ENCODE data around the gene UNC5A.

The UNC5A gene

DNA sequence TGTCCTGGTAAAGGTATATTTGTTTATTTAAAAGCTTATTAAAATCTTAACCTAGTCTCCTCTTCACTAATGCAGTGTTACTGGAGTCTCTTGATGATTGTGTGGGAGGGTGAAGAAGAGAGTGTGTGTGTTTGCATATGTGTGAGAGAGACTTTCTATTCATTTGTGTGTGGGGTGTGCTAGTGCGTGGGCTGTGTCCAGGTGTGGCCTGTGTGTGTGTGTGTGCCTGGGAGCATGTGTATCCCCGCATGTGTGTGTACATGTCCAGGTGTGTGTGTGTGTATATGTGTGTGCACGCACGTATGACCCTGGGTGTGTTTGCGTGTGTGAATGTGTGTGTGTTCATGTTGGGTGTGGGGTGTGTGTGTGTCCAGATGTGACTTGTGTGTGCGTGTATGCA is 10.3 kb upstream of the UNC5A start:
- H3K27me3 ChIP-seq (ENCODE audit: control insufficient read depth, insufficient read depth, low read length): no peaks in the 10 kb centered on the region
- no CpG with 5 or more reads among the region's 6 CpGs for WGBS (ENCODE audit: insufficient coverage, insufficient read length)
- H3K4me3 ChIP-seq (ENCODE audit: low read length): no peak overlapping the region
- no peak for DNase-seq (ENCODE audit: low read depth, low spot score)
- H3K36me3 ChIP-seq (ENCODE audit: control insufficient read depth, insufficient read depth, low read length): no peaks in the 10 kb centered on the region
- H3K4me1 ChIP-seq (ENCODE audit: control insufficient read depth, insufficient read depth, low read length): no peaks in the 10 kb centered on the region; the same call in 1 of the 2 replicates
- H3K27ac ChIP-seq (ENCODE audit: low read length): no peak overlapping the region
- H3K9me3 ChIP-seq (ENCODE audit: control insufficient read depth, insufficient read depth, low read length): no peaks in the 10 kb centered on the region

DNA sequence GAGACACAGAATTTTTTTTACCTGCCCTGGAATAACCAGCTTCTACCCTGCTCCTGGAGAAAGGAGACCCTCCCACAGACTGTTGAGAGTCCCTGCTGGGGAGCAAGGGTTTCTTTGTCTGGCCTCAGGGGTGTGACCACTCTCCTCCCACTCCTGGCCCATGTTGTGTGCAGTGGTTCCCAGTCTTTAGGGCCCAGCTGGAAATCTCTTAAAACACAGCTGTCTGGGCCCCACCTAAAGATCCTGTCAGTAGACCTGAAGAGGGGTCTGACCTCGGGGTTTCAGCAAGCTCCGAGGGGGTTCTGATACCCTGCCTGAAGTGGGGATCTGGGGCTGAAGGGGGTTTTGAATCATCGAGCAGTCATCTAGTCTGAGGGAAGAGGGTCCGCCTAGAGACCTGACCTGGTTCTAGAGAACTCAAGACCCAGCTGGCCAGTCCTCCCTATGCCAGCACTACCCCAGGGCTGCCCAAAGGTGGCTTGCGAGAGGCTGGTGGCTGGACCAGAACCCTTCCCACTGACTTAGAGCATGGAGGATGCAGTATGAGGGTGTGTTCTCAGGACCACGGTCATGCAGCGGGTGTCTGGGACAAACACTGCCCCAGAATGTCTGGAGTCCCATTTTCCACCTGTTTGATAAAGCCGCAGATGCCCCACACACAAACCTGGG is 8.1 kb upstream of the UNC5A start:
- H3K27me3 ChIP-seq (ENCODE audit: control insufficient read depth, insufficient read depth, low read length): no peaks in the 10 kb centered on the region
- H3K9me3 ChIP-seq (ENCODE audit: control insufficient read depth, insufficient read depth, low read length): no peaks in the 10 kb centered on the region
- no peaks in the 10 kb centered on the region for H3K36me3 ChIP-seq (ENCODE audit: control insufficient read depth, insufficient read depth, low read length)
- no peak for DNase-seq (ENCODE audit: low read depth, low spot score)
- no CpG with 5 or more reads among the region's 8 CpGs for WGBS (ENCODE audit: insufficient coverage, insufficient read length)
- H3K4me1 ChIP-seq (ENCODE audit: control insufficient read depth, insufficient read depth, low read length): no peaks in the 10 kb centered on the region; the same call in 1 of the 2 replicates
- no peak overlapping the region for H3K27ac ChIP-seq (ENCODE audit: low read length)
- H3K4me3 ChIP-seq (ENCODE audit: low read length): no peak overlapping the region

DNA sequence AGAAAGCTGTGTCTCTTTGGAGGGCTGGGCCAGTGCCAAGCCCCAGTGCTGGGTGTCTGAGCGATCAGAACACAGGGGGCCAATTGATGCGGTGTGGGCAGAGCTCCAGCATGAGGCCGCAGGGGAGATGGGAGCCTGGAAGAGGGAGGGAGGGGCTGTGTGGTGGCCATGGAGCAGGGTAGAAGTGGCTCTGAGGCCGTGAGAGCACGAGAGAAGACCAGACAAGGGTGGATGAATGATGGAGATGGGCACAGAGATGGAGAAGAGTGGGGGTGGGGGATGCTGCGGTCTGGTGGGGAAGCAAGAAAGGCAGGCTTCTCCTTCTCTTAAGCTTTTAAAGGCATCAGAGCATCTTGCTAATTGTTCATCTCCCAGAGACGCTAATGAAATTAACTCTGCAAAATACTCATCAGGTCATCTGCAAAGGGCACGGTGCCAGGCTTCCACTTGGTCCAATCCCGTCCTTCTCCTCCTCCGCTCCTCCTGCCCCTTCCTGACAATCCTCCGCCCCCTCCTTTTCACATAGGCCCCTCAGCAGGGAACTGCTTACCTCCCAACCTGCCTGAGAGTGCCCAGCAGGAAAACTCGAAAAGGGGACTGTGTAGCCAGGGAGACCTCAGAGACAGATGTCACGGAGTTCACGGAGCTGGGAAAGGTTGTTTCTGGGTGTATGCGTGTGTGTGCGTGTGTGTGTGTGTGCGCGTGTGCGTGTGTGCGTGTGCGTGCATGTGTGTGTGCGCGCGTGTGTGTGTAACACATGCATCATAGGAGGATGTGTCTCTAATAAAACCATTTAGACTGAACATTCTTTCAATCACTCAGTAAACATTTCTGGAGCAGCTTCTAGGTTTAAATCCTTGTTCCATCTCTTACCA is 7.1 kb upstream of the UNC5A start:
- no CpG with 5 or more reads among the region's 24 CpGs for WGBS (ENCODE audit: insufficient coverage, insufficient read length)
- H3K9me3 ChIP-seq (ENCODE audit: control insufficient read depth, insufficient read depth, low read length): no peaks in the 10 kb centered on the region
- H3K36me3 ChIP-seq (ENCODE audit: control insufficient read depth, insufficient read depth, low read length): no peaks in the 10 kb centered on the region
- H3K4me1 ChIP-seq (ENCODE audit: control insufficient read depth, insufficient read depth, low read length): no peaks in the 10 kb centered on the region
- H3K27ac ChIP-seq (ENCODE audit: low read length): no peak overlapping the region
- H3K27me3 ChIP-seq (ENCODE audit: control insufficient read depth, insufficient read depth, low read length): 0 out of 2 replicates have a peak, but pooled peaks cover 2% of the 10 kb centered on the region
- no peak overlapping the region for H3K4me3 ChIP-seq (ENCODE audit: low read length)
- no peak for DNase-seq (ENCODE audit: low read depth, low spot score)

DNA sequence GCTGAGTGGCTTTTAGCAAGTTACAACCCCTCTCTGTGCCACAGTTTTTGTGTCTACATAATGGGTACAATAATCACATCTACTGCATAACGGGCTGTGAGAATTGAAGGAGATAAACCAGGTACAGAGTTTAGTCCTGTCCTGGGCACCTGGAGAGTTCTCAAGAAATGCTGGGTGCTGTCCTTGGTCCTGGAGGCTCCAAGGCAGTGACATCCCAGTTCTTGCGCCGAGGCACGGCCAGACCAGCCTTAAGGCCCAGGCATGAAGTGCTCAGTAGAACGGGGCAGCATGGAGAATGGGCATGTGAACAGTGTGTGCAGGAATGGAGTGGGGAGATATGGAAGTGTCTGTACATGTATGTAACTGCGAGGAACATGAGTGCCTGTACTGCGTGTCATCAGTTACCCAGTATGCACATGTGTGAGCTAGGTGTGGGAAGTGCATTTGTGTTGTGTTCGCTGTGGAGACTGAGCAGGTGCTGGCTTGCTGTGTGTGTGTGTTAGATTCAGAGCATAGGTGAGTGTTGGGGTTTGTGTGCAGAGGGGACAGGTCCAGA is 6.3 kb upstream of the UNC5A start:
- no CpG with 5 or more reads among the region's 8 CpGs for WGBS (ENCODE audit: insufficient coverage, insufficient read length)
- no peak overlapping the region for H3K4me3 ChIP-seq (ENCODE audit: low read length)
- no peaks in the 10 kb centered on the region for H3K9me3 ChIP-seq (ENCODE audit: control insufficient read depth, insufficient read depth, low read length)
- no peak for DNase-seq (ENCODE audit: low read depth, low spot score)
- peaks cover 2% of the 10 kb centered on the region; the same call in 1 of the 2 replicates for H3K27me3 ChIP-seq (ENCODE audit: control insufficient read depth, insufficient read depth, low read length)
- H3K36me3 ChIP-seq (ENCODE audit: control insufficient read depth, insufficient read depth, low read length): no peaks in the 10 kb centered on the region
- H3K27ac ChIP-seq (ENCODE audit: low read length): no peak overlapping the region
- no peaks in the 10 kb centered on the region for H3K4me1 ChIP-seq (ENCODE audit: control insufficient read depth, insufficient read depth, low read length)

DNA sequence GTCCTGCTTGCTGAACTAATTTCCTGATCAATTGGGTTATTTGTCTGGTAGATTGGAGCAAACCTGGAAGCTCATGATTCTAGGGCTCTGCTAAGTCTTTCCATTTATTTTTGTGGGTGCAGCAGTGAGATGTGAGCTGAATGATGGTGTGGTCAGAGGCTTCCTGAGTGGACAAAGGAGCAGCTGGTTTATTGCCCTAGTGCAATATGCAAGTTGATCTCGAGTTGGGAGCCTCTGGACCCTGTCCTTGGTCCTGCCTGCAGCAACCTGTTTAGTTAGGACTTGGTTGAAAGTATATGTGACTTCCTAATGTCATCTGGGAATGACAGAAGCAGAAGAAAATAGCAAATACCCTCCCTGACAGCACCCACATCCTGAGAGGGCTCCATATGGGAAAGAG is 4.2 kb upstream of the UNC5A start:
- no CpG with 5 or more reads among the region's 1 CpG for WGBS (ENCODE audit: insufficient coverage, insufficient read length)
- DNase-seq (ENCODE audit: low read depth, low spot score): no peak
- peaks cover 9% of the 10 kb centered on the region for H3K27me3 ChIP-seq (ENCODE audit: control insufficient read depth, insufficient read depth, low read length)

DNA sequence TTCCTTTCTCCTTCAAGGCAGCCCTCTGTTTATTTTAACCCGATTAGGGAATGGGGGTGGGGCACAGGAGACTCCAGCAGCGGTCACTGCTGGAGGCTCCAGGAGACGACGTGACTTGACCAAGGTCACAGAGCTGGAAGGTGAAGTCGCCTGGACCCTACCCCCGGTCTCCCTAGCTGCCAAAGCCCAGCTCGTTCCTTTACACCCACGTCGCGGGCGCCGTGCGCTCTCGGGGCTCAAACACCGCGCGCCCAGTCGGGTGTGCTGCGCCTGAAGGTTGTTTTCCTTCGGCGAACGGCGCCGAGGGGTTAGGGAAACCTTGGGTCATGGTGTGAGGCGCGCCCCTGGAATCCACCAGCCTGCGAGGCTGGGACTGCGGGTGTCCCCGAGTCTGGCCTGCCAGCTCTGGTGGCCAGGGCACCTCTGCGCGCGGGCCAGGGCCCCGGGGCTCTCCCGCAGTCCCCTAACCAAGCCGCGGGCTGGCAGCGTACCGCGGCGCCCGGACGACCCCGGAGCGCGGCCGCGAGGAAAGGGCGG is 747 bp upstream of the UNC5A start:
- peaks cover 11% of the 10 kb centered on the region for H3K4me1 ChIP-seq (ENCODE audit: control insufficient read depth, insufficient read depth, low read length)
- H3K27ac ChIP-seq (ENCODE audit: low read length): no peak overlapping the region
- H3K27me3 ChIP-seq (ENCODE audit: control insufficient read depth, insufficient read depth, low read length): peaks cover 24% of the 10 kb centered on the region
- H3K4me3 ChIP-seq (ENCODE audit: low read length): peak overlapping the region; percentile 56; the same call in 1 of the 2 replicates
- no peaks in the 10 kb centered on the region for H3K36me3 ChIP-seq (ENCODE audit: control insufficient read depth, insufficient read depth, low read length)
- no peak for DNase-seq (ENCODE audit: low read depth, low spot score)
- no CpG with 5 or more reads among the region's 48 CpGs for WGBS (ENCODE audit: insufficient coverage, insufficient read length)
- no peaks in the 10 kb centered on the region for H3K9me3 ChIP-seq (ENCODE audit: control insufficient read depth, insufficient read depth, low read length)

More for the DNA sequence above, 4.2 kb upstream of the UNC5A start:
- Histone ChIP-seq H3K4me3 (ENCODE audit: low read length) (no peak overlapping the region), H3K4me1 (ENCODE audit: control insufficient read depth, insufficient read depth, low read length) (peaks cover under 1% of the 10 kb centered on the region; the same call in 1 of the 2 replicates), H3K27ac (ENCODE audit: low read length) (no peak overlapping the region), H3K9me3 (ENCODE audit: control insufficient read depth, insufficient read depth, low read length) (no peaks in the 10 kb centered on the region), H3K36me3 (ENCODE audit: control insufficient read depth, insufficient read depth, low read length) (no peaks in the 10 kb centered on the region)

DNA sequence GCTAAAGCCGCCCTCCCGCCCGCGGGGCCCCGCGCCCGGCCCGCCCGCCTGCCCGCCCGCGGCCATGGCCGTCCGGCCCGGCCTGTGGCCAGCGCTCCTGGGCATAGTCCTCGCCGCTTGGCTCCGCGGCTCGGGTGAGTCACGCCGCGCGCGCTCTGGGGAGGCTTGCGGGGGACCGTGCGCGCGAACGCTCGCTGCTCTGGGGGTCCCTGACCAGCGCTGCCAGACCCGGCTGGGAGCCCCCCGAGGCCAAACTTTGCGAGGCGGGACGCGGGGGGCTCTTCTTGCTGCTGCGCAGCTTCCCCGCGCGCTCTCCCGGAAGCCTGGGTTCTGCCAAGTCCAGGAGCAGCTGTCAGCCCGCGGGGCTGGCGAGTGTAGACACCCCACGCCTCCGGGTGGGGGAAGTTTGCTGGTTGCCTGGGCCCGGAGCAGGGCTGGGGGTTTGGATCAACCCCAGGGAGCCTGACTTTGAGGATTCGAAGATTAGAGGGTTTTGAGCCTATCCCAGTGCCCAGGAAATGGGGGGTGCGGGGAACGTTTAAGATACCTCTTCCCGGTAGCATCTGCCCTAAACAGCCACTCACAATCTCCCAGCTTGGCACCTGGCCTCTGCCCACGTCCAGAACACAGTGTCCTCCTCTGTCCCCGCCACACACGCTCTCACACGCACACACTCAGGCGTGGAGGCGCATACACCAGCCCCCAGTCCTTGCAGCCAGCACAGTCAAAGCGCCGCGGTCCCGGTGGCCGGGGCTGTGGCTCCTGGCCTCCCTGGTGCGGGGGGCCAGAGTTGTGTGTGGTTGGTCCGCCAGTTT is 535 bp downstream of the UNC5A start:
- Histone ChIP-seq H3K4me3 (ENCODE audit: low read length) (peak overlapping the region; percentile 56; the same call in 1 of the 2 replicates), H3K36me3 (ENCODE audit: control insufficient read depth, insufficient read depth, low read length) (no peaks in the 10 kb centered on the region), H3K9me3 (ENCODE audit: control insufficient read depth, insufficient read depth, low read length) (no peaks in the 10 kb centered on the region), H3K27ac (ENCODE audit: low read length) (no peak overlapping the region), H3K4me1 (ENCODE audit: control insufficient read depth, insufficient read depth, low read length) (peaks cover 11% of the 10 kb centered on the region), H3K27me3 (ENCODE audit: control insufficient read depth, insufficient read depth, low read length) (peaks cover 24% of the 10 kb centered on the region)
- no peak for DNase-seq (ENCODE audit: low read depth, low spot score)
- no CpG with 5 or more reads among the region's 68 CpGs for WGBS (ENCODE audit: insufficient coverage, insufficient read length)

DNA sequence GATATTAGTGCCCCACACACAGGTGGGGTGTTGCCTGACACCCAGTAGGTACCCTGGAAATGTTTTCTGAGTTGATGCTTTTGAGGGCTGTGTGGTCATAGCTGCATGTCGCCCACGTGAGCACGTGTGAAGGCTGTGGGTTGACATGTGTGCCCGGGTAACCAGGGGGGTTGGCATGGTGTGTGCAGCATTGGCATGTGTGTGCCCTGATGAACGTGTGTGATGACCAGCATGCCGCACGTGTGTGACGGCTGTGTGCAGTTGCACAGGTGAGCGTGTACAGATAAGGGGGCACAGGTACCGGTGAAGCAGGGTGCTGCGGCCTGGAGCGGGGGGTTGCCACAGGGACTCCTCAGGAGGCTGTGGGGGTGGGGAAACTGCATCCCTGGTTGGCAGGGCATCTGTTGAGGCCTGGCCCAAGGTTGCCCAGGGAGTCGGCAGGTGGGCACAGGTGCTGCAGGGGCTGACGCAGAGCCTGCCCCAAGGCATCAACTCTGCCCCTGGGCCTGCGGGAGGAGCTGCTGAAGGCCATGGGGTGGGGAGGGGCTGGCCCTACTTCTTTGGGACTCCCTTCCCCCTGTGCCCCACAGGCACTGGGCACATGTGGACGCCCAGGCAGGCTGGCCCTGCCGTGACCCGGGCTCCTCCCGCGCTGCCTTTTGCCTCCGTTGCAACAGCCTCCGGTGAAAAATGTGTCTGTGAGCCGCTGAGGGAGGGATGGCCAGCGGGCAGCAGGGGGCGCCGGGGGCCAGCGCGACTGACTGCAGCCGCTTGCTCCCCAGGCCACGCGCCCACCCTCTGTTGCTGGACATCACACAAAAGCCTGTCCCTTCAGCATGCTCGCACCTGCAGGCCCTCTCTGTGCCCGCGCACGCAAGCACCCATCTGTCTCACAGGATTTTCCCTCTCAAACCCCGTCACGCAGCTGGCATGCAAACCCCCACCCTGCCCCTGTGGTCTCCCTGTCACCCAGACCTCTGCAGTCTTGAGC is 2.2 kb downstream of the UNC5A start:
- H3K27ac ChIP-seq (ENCODE audit: low read length): no peak overlapping the region
- peaks cover 22% of the 10 kb centered on the region for H3K27me3 ChIP-seq (ENCODE audit: control insufficient read depth, insufficient read depth, low read length)
- no peaks in the 10 kb centered on the region for H3K36me3 ChIP-seq (ENCODE audit: control insufficient read depth, insufficient read depth, low read length)
- no peaks in the 10 kb centered on the region for H3K9me3 ChIP-seq (ENCODE audit: control insufficient read depth, insufficient read depth, low read length)
- H3K4me1 ChIP-seq (ENCODE audit: control insufficient read depth, insufficient read depth, low read length): peaks cover 13% of the 10 kb centered on the region
- no peak overlapping the region for H3K4me3 ChIP-seq (ENCODE audit: low read length)
- no peak for DNase-seq (ENCODE audit: low read depth, low spot score)
- WGBS (ENCODE audit: insufficient coverage, insufficient read length): no CpG with 5 or more reads among the region's 37 CpGs

DNA sequence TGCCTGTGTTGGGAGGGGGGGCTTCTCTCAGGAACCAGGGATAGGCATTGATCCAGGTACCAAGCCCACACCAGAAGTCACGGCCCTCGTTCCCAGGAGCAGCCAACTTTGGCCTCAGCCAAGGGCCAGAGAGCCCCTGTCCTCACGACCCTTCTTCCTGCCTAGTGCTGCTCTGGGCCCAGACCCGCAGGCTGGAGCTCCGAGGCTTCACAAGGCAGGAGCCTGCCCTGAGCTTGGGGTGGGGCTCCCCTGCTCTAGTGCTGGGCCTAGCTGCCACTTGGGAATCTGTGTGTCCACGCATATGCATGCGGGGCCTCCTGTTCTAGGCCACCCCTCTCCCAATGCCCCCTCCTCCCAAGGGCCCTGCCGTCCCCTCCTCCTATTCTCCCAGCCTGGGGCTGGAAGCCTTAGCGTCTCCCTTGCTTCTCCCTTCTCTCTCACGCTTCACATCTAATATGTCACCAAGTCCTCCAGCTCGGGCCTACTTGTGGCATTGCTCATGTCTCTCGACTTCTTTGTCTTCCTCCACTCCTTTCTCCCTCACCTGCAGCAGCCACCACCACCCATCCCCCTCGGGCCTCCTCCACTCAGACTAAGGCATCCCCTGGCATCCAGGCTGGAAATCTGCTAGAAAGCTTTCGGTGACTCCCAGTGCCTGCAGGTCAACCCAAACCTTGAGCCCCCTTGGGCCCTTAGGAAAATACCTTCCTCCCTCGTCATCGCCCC is 3.4 kb downstream of the UNC5A start:
- Histone ChIP-seq H3K36me3 (ENCODE audit: control insufficient read depth, insufficient read depth, low read length) (no peaks in the 10 kb centered on the region), H3K4me1 (ENCODE audit: control insufficient read depth, insufficient read depth, low read length) (peaks cover 15% of the 10 kb centered on the region), H3K4me3 (ENCODE audit: low read length) (no peak overlapping the region), H3K9me3 (ENCODE audit: control insufficient read depth, insufficient read depth, low read length) (no peaks in the 10 kb centered on the region), H3K27ac (ENCODE audit: low read length) (no peak overlapping the region), H3K27me3 (ENCODE audit: control insufficient read depth, insufficient read depth, low read length) (peaks cover 22% of the 10 kb centered on the region)
- WGBS (ENCODE audit: insufficient coverage, insufficient read length): no CpG with 5 or more reads among the region's 16 CpGs
- DNase-seq (ENCODE audit: low read depth, low spot score): no peak

All from iPS DF 6.9 (cell line).